Measurements from ENCODE around the gene SPATA24.

SPATA24 gene

GRCh38 chr5:139446956-139447779, 43.3 kb upstream of the SPATA24 start:
- no peak for TF ChIP-seq CEBPB (IDR thresholded peaks at IDR 0.05)
- TF ChIP-seq, protein P1, sequence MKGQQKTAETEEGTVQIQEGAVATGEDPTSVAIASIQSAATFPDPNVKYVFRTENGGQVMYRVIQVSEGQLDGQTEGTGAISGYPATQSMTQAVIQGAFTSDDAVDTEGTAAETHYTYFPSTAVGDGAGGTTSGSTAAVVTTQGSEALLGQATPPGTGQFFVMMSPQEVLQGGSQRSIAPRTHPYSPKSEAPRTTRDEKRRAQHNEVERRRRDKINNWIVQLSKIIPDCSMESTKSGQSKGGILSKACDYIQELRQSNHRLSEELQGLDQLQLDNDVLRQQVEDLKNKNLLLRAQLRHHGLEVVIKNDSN (IDR thresholded peaks at IDR 0.05) = no peak
- TF ChIP-seq ZBTB7A (IDR thresholded peaks at IDR 0.05; ENCODE audit: low read depth) = no peak
- no peak for TF ChIP-seq NFIC (IDR thresholded peaks at IDR 0.05)
- TF ChIP-seq, protein P2, sequence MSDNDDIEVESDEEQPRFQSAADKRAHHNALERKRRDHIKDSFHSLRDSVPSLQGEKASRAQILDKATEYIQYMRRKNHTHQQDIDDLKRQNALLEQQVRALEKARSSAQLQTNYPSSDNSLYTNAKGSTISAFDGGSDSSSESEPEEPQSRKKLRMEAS (IDR thresholded peaks at IDR 0.05) = no peak
- TF ChIP-seq FOXM1 (IDR thresholded peaks at IDR 0.05; ENCODE audit: borderline replicate concordance, low read depth) = no peak
- no peak for TF ChIP-seq CREB1 (IDR thresholded peaks at IDR 0.05; ENCODE audit: low read depth)

GRCh38 chr5:139445325-139446170, 41.7 kb upstream of the SPATA24 start:
- TF ChIP-seq RAD21 (IDR thresholded peaks at IDR 0.05; ENCODE audit: low read depth) = no peak
- no peak for TF ChIP-seq NFIC (IDR thresholded peaks at IDR 0.05)
- TF ChIP-seq TEAD4 (IDR thresholded peaks at IDR 0.05) = no peak
- TF ChIP-seq TCF12 (IDR thresholded peaks at IDR 0.05; ENCODE audit: low read depth) = no peak
- TF ChIP-seq ZBTB7A (IDR thresholded peaks at IDR 0.05; ENCODE audit: low read depth) = no peak
- TF ChIP-seq CEBPB (IDR thresholded peaks at IDR 0.05) = no peak
- no peak for TF ChIP-seq CREB1 (IDR thresholded peaks at IDR 0.05; ENCODE audit: low read depth)
- TF ChIP-seq, protein P2 (IDR thresholded peaks at IDR 0.05) = no peak
- TF ChIP-seq FOXM1 (IDR thresholded peaks at IDR 0.05; ENCODE audit: borderline replicate concordance, low read depth) = no peak

- TF ChIP-seq EP300 (IDR thresholded peaks at IDR 0.05; ENCODE audit: borderline replicate concordance) (no peak), YY1 (IDR thresholded peaks at IDR 0.05; ENCODE audit: low read depth) (no peak), TEAD4 (IDR thresholded peaks at IDR 0.05) (no peak), FOXM1 (IDR thresholded peaks at IDR 0.05; ENCODE audit: borderline replicate concordance, low read depth) (no peak), RAD21 (IDR thresholded peaks at IDR 0.05; ENCODE audit: low read depth) (no peak), TCF12 (IDR thresholded peaks at IDR 0.05; ENCODE audit: low read depth) (no peak), CREB1 (IDR thresholded peaks at IDR 0.05; ENCODE audit: low read depth) (no peak), CEBPB (IDR thresholded peaks at IDR 0.05) (no peak), EGR1 (IDR thresholded peaks at IDR 0.05) (no peak), NFIC (IDR thresholded peaks at IDR 0.05) (no peak), ZBTB7A (IDR thresholded peaks at IDR 0.05; ENCODE audit: low read depth) (no peak), TAF1 (IDR thresholded peaks at IDR 0.05; ENCODE audit: low read depth) (no peak)
- TF ChIP-seq, protein P1 (IDR thresholded peaks at IDR 0.05) = no peak
- TF ChIP-seq, protein P3, sequence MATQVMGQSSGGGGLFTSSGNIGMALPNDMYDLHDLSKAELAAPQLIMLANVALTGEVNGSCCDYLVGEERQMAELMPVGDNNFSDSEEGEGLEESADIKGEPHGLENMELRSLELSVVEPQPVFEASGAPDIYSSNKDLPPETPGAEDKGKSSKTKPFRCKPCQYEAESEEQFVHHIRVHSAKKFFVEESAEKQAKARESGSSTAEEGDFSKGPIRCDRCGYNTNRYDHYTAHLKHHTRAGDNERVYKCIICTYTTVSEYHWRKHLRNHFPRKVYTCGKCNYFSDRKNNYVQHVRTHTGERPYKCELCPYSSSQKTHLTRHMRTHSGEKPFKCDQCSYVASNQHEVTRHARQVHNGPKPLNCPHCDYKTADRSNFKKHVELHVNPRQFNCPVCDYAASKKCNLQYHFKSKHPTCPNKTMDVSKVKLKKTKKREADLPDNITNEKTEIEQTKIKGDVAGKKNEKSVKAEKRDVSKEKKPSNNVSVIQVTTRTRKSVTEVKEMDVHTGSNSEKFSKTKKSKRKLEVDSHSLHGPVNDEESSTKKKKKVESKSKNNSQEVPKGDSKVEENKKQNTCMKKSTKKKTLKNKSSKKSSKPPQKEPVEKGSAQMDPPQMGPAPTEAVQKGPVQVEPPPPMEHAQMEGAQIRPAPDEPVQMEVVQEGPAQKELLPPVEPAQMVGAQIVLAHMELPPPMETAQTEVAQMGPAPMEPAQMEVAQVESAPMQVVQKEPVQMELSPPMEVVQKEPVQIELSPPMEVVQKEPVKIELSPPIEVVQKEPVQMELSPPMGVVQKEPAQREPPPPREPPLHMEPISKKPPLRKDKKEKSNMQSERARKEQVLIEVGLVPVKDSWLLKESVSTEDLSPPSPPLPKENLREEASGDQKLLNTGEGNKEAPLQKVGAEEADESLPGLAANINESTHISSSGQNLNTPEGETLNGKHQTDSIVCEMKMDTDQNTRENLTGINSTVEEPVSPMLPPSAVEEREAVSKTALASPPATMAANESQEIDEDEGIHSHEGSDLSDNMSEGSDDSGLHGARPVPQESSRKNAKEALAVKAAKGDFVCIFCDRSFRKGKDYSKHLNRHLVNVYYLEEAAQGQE (IDR thresholded peaks at IDR 0.05; ENCODE audit: low read depth) = no peak
- TF ChIP-seq, protein P2 (IDR thresholded peaks at IDR 0.05) = no peak
Measured at GRCh38 chr5:139443831-139444453, 40.1 kb upstream of the SPATA24 start.

- TF ChIP-seq CEBPB (IDR thresholded peaks at IDR 0.05) (no peak), ZBTB7A (IDR thresholded peaks at IDR 0.05; ENCODE audit: low read depth) (peak; percentile 60), EGR1 (IDR thresholded peaks at IDR 0.05) (no peak), TAF1 (IDR thresholded peaks at IDR 0.05; ENCODE audit: low read depth) (peak; percentile 50), RAD21 (IDR thresholded peaks at IDR 0.05; ENCODE audit: low read depth) (no peak), TCF12 (IDR thresholded peaks at IDR 0.05; ENCODE audit: low read depth) (0 out of 2 replicates have a peak, but pooled peaks have one; percentile 23), TEAD4 (IDR thresholded peaks at IDR 0.05) (no peak), CREB1 (IDR thresholded peaks at IDR 0.05; ENCODE audit: low read depth) (peak; percentile 36; the same call in 1 of the 2 replicates), EP300 (IDR thresholded peaks at IDR 0.05; ENCODE audit: borderline replicate concordance) (no peak), NFIC (IDR thresholded peaks at IDR 0.05) (no peak), YY1 (IDR thresholded peaks at IDR 0.05; ENCODE audit: low read depth) (peak; percentile 76), FOXM1 (IDR thresholded peaks at IDR 0.05; ENCODE audit: borderline replicate concordance, low read depth) (no peak)
- TF ChIP-seq, protein P2 (IDR thresholded peaks at IDR 0.05) = peak; percentile 58; the same call in 1 of the 2 replicates
- TF ChIP-seq, protein P3 (IDR thresholded peaks at IDR 0.05; ENCODE audit: low read depth) = no peak
- TF ChIP-seq, protein P1 (IDR thresholded peaks at IDR 0.05) = peak; percentile 35; the same call in 1 of the 2 replicates
Measured at GRCh38 chr5:139439013-139439903, 35.4 kb upstream of the SPATA24 start, which contains the start of gene DNAJC18. DNAJC18 (minus strand) TSS chr5:139439525; CDS start chr5:139439445, 80 bp downstream.

All from Ishikawa (cell line).